ENCODE measurements around the gene ARL15.

Gene ARL15

GRCh38 chr5:54310433-54311175 is at the start of gene ARL15:
ARL15 (minus strand) TSS chr5:54310573.
- TF ChIP-seq GATA2 (IDR thresholded peaks at IDR 0.05; ENCODE audit: low read depth, low read length), result peak; percentile 19; the same call in 1 of the 2 replicates
- TF ChIP-seq GATA3 (IDR thresholded peaks at IDR 0.05; ENCODE audit: low read depth, low read length), result no peak

DNA sequence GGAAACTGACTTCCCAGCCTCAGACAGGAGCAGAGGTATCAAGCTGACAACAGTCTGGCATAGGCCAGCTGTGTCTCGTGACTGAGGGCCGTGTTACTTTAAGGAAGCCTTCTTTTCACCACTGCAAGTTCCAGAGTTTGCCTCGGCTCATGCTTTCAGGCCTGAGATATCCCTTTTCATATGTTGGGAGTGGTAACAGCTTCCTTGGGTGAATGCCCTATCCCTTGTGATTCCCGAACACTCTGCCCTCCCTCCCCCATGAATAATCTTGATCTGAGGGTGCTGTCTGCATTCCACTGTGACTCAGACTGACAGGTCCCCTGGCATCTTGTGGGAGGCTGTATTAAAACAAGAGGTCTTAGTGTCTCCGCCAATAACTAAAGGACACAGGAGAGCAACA is 49.7 kb upstream of the ARL15 start:
- TF ChIP-seq GATA3 (IDR thresholded peaks at IDR 0.05; ENCODE audit: low read depth, low read length) (no peak), GATA2 (IDR thresholded peaks at IDR 0.05; ENCODE audit: low read depth, low read length) (no peak)

GRCh38 chr5:54357408-54358058 is 47.2 kb upstream of the ARL15 start:
- TF ChIP-seq GATA2 (IDR thresholded peaks at IDR 0.05; ENCODE audit: low read depth, low read length), result 0 out of 2 replicates have a peak, but pooled peaks have one; percentile 18
- TF ChIP-seq GATA3 (IDR thresholded peaks at IDR 0.05; ENCODE audit: low read depth, low read length), result no peak

GRCh38 chr5:54347221-54347865 is 37.0 kb upstream of the ARL15 start:
- no peak for TF ChIP-seq GATA3 (IDR thresholded peaks at IDR 0.05; ENCODE audit: low read depth, low read length)
- no peak for TF ChIP-seq GATA2 (IDR thresholded peaks at IDR 0.05; ENCODE audit: low read depth, low read length)

DNA sequence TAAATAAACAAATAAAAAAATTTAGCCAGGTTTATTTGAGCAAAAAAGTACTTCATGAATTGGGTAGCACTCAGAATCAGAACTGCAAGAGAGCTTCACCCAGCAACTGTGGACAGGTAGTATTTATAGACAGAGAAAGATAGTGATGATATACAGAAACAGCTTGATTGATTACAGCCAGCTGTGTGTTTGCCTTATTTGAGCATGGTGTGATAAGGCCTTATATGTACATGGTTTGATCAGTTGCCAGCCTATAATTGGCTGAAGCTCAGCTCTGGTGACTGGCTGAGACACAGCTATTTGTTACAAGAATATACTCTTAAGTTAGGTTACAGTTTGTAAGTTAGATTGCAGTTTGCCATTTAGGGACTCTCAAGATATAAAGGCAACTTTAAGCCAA is 34.3 kb upstream of the ARL15 start:
- no peak for TF ChIP-seq GATA3 (IDR thresholded peaks at IDR 0.05; ENCODE audit: low read depth, low read length)
- no peak for TF ChIP-seq GATA2 (IDR thresholded peaks at IDR 0.05; ENCODE audit: low read depth, low read length)

GRCh38 chr5:54341971-54342370 is 31.6 kb upstream of the ARL15 start:
- TF ChIP-seq GATA3 (IDR thresholded peaks at IDR 0.05; ENCODE audit: low read depth, low read length) (no peak), GATA2 (IDR thresholded peaks at IDR 0.05; ENCODE audit: low read depth, low read length) (no peak)

DNA sequence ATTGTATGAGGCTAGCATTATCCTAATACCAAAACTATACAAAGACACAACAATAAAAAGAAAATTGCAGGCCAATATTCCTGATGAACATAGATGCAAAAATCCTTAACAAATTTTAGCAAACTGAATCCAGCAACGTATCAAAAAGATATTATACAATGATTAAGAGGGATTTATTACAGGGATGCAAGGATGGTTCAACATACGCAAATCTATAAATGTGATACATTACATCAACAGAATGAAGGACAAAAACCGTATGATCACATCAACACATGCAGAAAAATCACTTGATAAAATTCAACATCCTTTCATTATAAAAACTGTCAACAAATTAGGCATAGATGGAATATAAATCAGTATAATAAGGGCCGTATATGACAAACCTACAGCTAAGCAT is 27.1 kb upstream of the ARL15 start:
- no peak for TF ChIP-seq GATA3 (IDR thresholded peaks at IDR 0.05; ENCODE audit: low read depth, low read length)
- no peak for TF ChIP-seq GATA2 (IDR thresholded peaks at IDR 0.05; ENCODE audit: low read depth, low read length)

DNA sequence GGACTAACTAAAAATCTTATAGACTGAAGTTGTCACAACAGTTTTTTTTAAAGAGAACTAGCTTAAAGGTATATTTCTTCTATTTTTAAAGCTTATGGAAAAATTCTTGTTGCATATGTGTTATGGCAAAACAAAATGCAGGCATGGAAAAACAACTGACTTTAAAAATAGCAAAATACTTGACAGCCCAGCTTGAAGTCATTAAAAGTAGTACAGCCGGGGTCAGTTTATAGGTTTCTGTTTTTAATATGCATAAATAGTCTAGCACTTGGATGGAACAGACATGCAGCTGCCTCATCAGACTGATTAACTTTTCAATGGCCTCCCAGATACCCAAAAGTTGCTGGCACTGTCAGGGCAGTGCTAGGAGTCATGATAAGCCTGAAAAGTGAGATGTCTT is 22.3 kb upstream of the ARL15 start:
- TF ChIP-seq GATA2 (IDR thresholded peaks at IDR 0.05; ENCODE audit: low read depth, low read length) (no peak), GATA3 (IDR thresholded peaks at IDR 0.05; ENCODE audit: low read depth, low read length) (no peak)

GRCh38 chr5:54329731-54330709 is 19.6 kb upstream of the ARL15 start:
- TF ChIP-seq GATA2 (IDR thresholded peaks at IDR 0.05; ENCODE audit: low read depth, low read length) (no peak), GATA3 (IDR thresholded peaks at IDR 0.05; ENCODE audit: low read depth, low read length) (no peak)

- TF ChIP-seq GATA2 (IDR thresholded peaks at IDR 0.05; ENCODE audit: low read depth, low read length) (no peak), GATA3 (IDR thresholded peaks at IDR 0.05; ENCODE audit: low read depth, low read length) (no peak)
These were observed 16.4 kb upstream of the ARL15 start for GRCh38 chr5:54326662-54327270.

- TF ChIP-seq GATA3 (IDR thresholded peaks at IDR 0.05; ENCODE audit: low read depth, low read length), result no peak
- no peak for TF ChIP-seq GATA2 (IDR thresholded peaks at IDR 0.05; ENCODE audit: low read depth, low read length)
These were observed 15.4 kb upstream of the ARL15 start for GRCh38 chr5:54325610-54326311.

GRCh38 chr5:54325272-54325609 is 14.9 kb upstream of the ARL15 start:
- TF ChIP-seq GATA3 (IDR thresholded peaks at IDR 0.05; ENCODE audit: low read depth, low read length), result no peak
- no peak for TF ChIP-seq GATA2 (IDR thresholded peaks at IDR 0.05; ENCODE audit: low read depth, low read length)

Data from SH-SY5Y (cell line).